GM18951 (cell line): ENCODE results near the gene KIDINS220.

ENCODE experiments used
- POLR2A ChIP-seq: IDR thresholded peaks from 4 replicates; pipeline ENCODE4 v1.6.1; 2011; ENCODE audit warnings: mild to moderate bottlenecking; ENCODE audit not compliant: insufficient read length, insufficient read depth; ENCODE audit errors: extremely low read depth
- in situ Hi-C: fragments of 300-500 bp; cut with MboI; formaldehyde crosslinking; loops from one replicate; pipeline ENCODE4 v1.12.0; 2022; ENCODE audit warnings: low sequenced_read_pairs, mixed read lengths, inconsistent platforms; ENCODE audit not compliant: unreplicated experiment

The KIDINS220 gene

GRCh38 chr2:8836971-8837794, at the start of gene KIDINS220:
KIDINS220 (minus strand) TSS chr2:8837613; CDS start chr2:8827093, 10,520 bp downstream.
- in situ Hi-C loops, result no loop called here
- peak; percentile 90 for TF ChIP-seq POLR2A

- in situ Hi-C loops, result no loop called here
- no peak for TF ChIP-seq POLR2A
Observed at GRCh38 chr2:8886876-8887275, 49.5 kb upstream of the KIDINS220 start.

GRCh38 chr2:8886202-8886518, 48.7 kb upstream of the KIDINS220 start:
- TF ChIP-seq POLR2A, result no peak
- in situ Hi-C loops, result no loop called here

- no peak for TF ChIP-seq POLR2A
- in situ Hi-C loops, result no loop called here
Observed at GRCh38 chr2:8885449-8886201, 48.2 kb upstream of the KIDINS220 start.

- in situ Hi-C loops, result no loop called here
- no peak for TF ChIP-seq POLR2A
Observed at GRCh38 chr2:8884812-8885211, 47.4 kb upstream of the KIDINS220 start.

GRCh38 chr2:8882094-8882493, 44.7 kb upstream of the KIDINS220 start:
- in situ Hi-C loops, result no loop called here

GRCh38 chr2:8877894-8878293, 40.5 kb upstream of the KIDINS220 start:
- in situ Hi-C loops, result no loop called here
- no peak for TF ChIP-seq POLR2A

More at GRCh38 chr2:8882094-8882493, 44.7 kb upstream of the KIDINS220 start:
- no peak for TF ChIP-seq POLR2A

- TF ChIP-seq POLR2A, result no peak
- in situ Hi-C loops, result no loop called here
Observed at GRCh38 chr2:8877332-8877731, 39.9 kb upstream of the KIDINS220 start.

GRCh38 chr2:8876628-8877027, 39.2 kb upstream of the KIDINS220 start:
- in situ Hi-C loops, result no loop called here
- TF ChIP-seq POLR2A, result no peak

GRCh38 chr2:8872821-8873432, 35.5 kb upstream of the KIDINS220 start:
- in situ Hi-C loops, result no loop called here
- no peak for TF ChIP-seq POLR2A

- in situ Hi-C loops, result no loop called here
Observed at GRCh38 chr2:8870441-8870840, 33.0 kb upstream of the KIDINS220 start.

GRCh38 chr2:8867363-8867762, 29.9 kb upstream of the KIDINS220 start:
- in situ Hi-C loops, result no loop called here
- no peak for TF ChIP-seq POLR2A

More at GRCh38 chr2:8870441-8870840, 33.0 kb upstream of the KIDINS220 start:
- no peak for TF ChIP-seq POLR2A

GRCh38 chr2:8863331-8863953, 26.0 kb upstream of the KIDINS220 start:
- in situ Hi-C loops, result no loop called here
- no peak for TF ChIP-seq POLR2A
